ENCODE measurements around the gene NCOA6. TPM values are rescaled to one million over a fixed set of nuclear protein-coding genes. Genes with fewer than 3 reads are reported as not detected.

The NCOA6 gene
- total and polyA plus RNA-seq, 8 donors: 11.1 to 19.3 (median 12.3) TPM

DNA sequence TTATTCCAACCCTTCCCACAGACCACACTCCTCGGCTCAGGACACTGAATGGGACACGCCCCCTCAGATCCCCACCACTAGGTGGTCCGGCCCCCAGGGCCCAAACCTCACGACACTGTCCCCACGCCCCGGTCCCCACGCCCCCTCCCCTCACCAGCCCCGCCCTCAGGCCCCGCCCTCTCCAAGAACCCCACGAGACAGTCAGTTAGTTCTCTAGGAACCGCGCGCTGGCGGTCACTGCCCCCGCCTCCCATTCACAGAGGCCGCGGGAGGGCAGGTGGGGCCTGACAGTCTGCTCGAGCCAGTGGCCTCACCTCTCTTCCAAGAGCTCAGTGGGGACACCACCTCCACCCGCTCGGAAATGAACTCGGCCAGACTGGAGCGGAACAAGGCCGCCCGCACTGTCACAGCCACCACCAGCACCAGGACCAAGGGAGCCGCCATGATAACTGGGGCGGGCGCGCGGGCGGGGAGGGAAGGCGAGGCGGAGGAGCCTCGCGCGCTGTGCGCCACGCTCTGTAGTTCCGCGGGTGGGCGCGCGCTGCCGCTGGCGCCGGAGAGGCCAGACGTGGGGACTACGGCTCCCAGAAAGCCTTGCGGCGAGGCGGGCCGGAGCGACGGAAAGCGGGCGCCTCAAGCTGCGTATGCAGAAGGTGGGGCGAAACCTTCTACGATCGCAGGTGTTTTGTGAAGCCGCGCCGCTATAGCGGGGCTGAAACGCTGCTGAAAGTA is 148.6 kb downstream of the NCOA6 start, which contains the start of gene PIGU:
Gene PIGU (minus strand): TSS at position 451 of the 732 bp plus-strand sequence. CDS start 7 bp downstream, at position 444.
- Histone ChIP-seq H3K9me3 (no peaks in the 10 kb centered on the region), H3K4me3 (peak within 1 kb of the TSS; percentile 54 to 73 (median 66)), H3K4me1 (peaks cover 0 to 7% (median 0%) of the 10 kb centered on the region in 3 donors), H3K36me3 (no peaks in the 10 kb centered on the region), H3K27ac (peak within 1 kb of the TSS; percentile 50 to 80 (median 69)), H3K27me3 (no peaks in the 10 kb centered on the region)
- DNase-seq (peak; percentile 94 to 98 (median 96)), ATAC-seq (peak; percentile 98 to 100 (median 99)), FAIRE-seq (no peak)
- intact Hi-C loops (cut with DNase I): no loop called here
- 0% methylated on average over 49 to 64 of the region's 64 CpGs for WGBS, 2 donors
- TF ChIP-seq, protein P1, sequence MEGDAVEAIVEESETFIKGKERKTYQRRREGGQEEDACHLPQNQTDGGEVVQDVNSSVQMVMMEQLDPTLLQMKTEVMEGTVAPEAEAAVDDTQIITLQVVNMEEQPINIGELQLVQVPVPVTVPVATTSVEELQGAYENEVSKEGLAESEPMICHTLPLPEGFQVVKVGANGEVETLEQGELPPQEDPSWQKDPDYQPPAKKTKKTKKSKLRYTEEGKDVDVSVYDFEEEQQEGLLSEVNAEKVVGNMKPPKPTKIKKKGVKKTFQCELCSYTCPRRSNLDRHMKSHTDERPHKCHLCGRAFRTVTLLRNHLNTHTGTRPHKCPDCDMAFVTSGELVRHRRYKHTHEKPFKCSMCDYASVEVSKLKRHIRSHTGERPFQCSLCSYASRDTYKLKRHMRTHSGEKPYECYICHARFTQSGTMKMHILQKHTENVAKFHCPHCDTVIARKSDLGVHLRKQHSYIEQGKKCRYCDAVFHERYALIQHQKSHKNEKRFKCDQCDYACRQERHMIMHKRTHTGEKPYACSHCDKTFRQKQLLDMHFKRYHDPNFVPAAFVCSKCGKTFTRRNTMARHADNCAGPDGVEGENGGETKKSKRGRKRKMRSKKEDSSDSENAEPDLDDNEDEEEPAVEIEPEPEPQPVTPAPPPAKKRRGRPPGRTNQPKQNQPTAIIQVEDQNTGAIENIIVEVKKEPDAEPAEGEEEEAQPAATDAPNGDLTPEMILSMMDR (IDR thresholded peaks at IDR 0.05): peak; percentile 19 to 35 (median 26)

GRCh38 chr20:34675993-34676641 is 149.3 kb downstream of the NCOA6 start:
- FAIRE-seq (no peak), ATAC-seq (no peak)

DNA sequence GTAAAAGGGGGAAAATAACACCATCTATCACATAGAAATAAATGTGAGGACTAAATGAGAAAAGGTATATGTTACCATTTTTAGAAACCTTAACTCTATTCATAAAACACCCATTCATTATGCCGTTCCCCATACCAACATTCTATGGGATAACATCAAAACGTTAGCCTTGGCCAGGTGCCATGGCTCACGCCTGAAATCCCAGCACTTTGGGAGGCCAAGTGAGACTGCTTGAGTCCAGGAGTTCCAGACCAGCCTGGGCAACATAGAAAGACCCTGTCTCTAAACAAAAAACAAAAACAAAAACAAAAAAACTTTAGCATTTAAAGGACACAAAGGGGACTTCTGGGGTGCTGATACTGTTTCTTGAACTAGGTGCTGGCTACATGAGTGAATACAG is 149.9 kb downstream of the NCOA6 start:
- DNase-seq: peak in 1 of 6 donors; percentile 28
- Histone ChIP-seq H3K9me3 (no peaks in the 10 kb centered on the region), H3K27me3 (no peaks in the 10 kb centered on the region), H3K4me3 (no peak overlapping the region), H3K4me1 (peaks cover 0 to 7% (median 0%) of the 10 kb centered on the region in 3 donors), H3K36me3 (no peaks in the 10 kb centered on the region), H3K27ac (no peak overlapping the region)
- TF ChIP-seq, protein P1 (IDR thresholded peaks at IDR 0.05): no peak
- intact Hi-C loops (cut with DNase I): no loop called here
- no peak for ATAC-seq
- FAIRE-seq: no peak
- 19 to 26% methylated on average over 3 of the region's 3 CpGs for WGBS, 2 donors

More at GRCh38 chr20:34675993-34676641, 149.3 kb downstream of the NCOA6 start:
- Histone ChIP-seq H3K27ac (peak overlapping the region; percentile 50 to 80 (median 69)), H3K27me3 (no peaks in the 10 kb centered on the region), H3K4me1 (peaks cover 0 to 7% (median 0%) of the 10 kb centered on the region in 3 donors), H3K36me3 (no peaks in the 10 kb centered on the region), H3K9me3 (no peaks in the 10 kb centered on the region), H3K4me3 (peak overlapping the region; percentile 54 to 73 (median 66))
- no peak for DNase-seq
- intact Hi-C loops (cut with DNase I): no loop called here
- WGBS, 2 donors: 0 to 1% methylated on average over 14 of the region's 14 CpGs
- TF ChIP-seq, protein P1 (IDR thresholded peaks at IDR 0.05): no peak

GRCh38 chr20:34673412-34673811 is 152.0 kb downstream of the NCOA6 start:
- Histone ChIP-seq H3K4me1 (peaks cover 0 to 7% (median 0%) of the 10 kb centered on the region in 3 donors), H3K4me3 (no peak overlapping the region), H3K36me3 (no peaks in the 10 kb centered on the region), H3K9me3 (no peaks in the 10 kb centered on the region), H3K27me3 (no peaks in the 10 kb centered on the region), H3K27ac (no peak overlapping the region)
- TF ChIP-seq, protein P1 (IDR thresholded peaks at IDR 0.05): no peak
- no peak for ATAC-seq
- WGBS, 2 donors: 94 to 95% methylated on average over 5 of the region's 5 CpGs
- DNase-seq: no peak
- intact Hi-C loops (cut with DNase I): no loop called here
- FAIRE-seq: no peak

Data from pancreas (tissue), 10 donors.